ENCODE data around the gene ULK1.

ULK1 gene

GRCh38 chr12:131908092-131909080 lies 14.0 kb downstream of the ULK1 start:
- DNase-seq (ENCODE audit: low read depth): no peak

GRCh38 chr12:131909081-131909751 lies 14.8 kb downstream of the ULK1 start:
- no peak for DNase-seq (ENCODE audit: low read depth)

- DNase-seq (ENCODE audit: low read depth): no peak
Measured at GRCh38 chr12:131909752-131910219, 15.4 kb downstream of the ULK1 start.

- no peak for DNase-seq (ENCODE audit: low read depth)
Measured at GRCh38 chr12:131910302-131911027, 16.0 kb downstream of the ULK1 start.

- no peak for DNase-seq (ENCODE audit: low read depth)
Measured at GRCh38 chr12:131911028-131911650, 16.7 kb downstream of the ULK1 start.

GRCh38 chr12:131911851-131912477 lies 17.5 kb downstream of the ULK1 start:
- no peak for DNase-seq (ENCODE audit: low read depth)

- DNase-seq (ENCODE audit: low read depth): no peak
Measured at GRCh38 chr12:131912518-131913274, 18.3 kb downstream of the ULK1 start.

GRCh38 chr12:131913666-131914065 lies 19.2 kb downstream of the ULK1 start:
- no peak for DNase-seq (ENCODE audit: low read depth)

GRCh38 chr12:131914179-131914702 lies 19.8 kb downstream of the ULK1 start:
- DNase-seq (ENCODE audit: low read depth): no peak

- DNase-seq (ENCODE audit: low read depth): no peak
Measured at GRCh38 chr12:131915000-131915689, 20.7 kb downstream of the ULK1 start.

- DNase-seq (ENCODE audit: low read depth): no peak
Measured at GRCh38 chr12:131915823-131916222, 21.4 kb downstream of the ULK1 start.

- DNase-seq (ENCODE audit: low read depth): no peak
Measured at GRCh38 chr12:131916306-131917138, 22.1 kb downstream of the ULK1 start.

- no peak for DNase-seq (ENCODE audit: low read depth)
Measured at GRCh38 chr12:131917139-131917710, 22.8 kb downstream of the ULK1 start.

- no peak for DNase-seq (ENCODE audit: low read depth)
Measured at GRCh38 chr12:131917711-131918306, 23.4 kb downstream of the ULK1 start.

- DNase-seq (ENCODE audit: low read depth): no peak
Measured at GRCh38 chr12:131918311-131919050, 24.1 kb downstream of the ULK1 start.

- no peak for DNase-seq (ENCODE audit: low read depth)
Measured at GRCh38 chr12:131919051-131919347, 24.6 kb downstream of the ULK1 start.

- no peak for DNase-seq (ENCODE audit: low read depth)
Measured at GRCh38 chr12:131919366-131920156, 25.1 kb downstream of the ULK1 start.

All from activated T-cell treated with anti-CD3 and anti-CD28 coated beads for 48 hours (primary cell).